Parathyroid adenoma (tissue), 2 donors: Measurements from ENCODE around the gene NKAIN2.
"Not testable (repeated sequence)": the region's sequence is repeated elsewhere in the genome, so short reads cannot be mapped to it uniquely, and the experiment has no call there.

Experiments
- H2AFZ ChIP-seq: fragments of 300-600 bp; sonication (generic); one replicate; pipeline ENCODE4 v1.7.0; 2017; ENCODE audit warnings: antibody characterized with exemption, mild to moderate bottlenecking
- H3K27ac ChIP-seq: fragments of 300-600 bp; sonication (generic); one replicate; pipeline ENCODE4 v1.7.0; 2017
- H3K27me3 ChIP-seq: fragments of 300-600 bp; sonication (generic); one replicate; pipeline ENCODE4 v1.7.0; 2017; ENCODE audit warnings: low read length; ENCODE audit not compliant: control insufficient read depth, insufficient read depth
- H3K36me3 ChIP-seq: fragments of 300-600 bp; sonication (generic); one replicate; pipeline ENCODE4 v1.7.0; 2017; ENCODE audit warnings: low read length; ENCODE audit not compliant: control insufficient read depth, insufficient read depth
- H3K4me1 ChIP-seq: fragments of 300-600 bp; sonication (generic); one replicate; pipeline ENCODE4 v1.7.0; 2017; ENCODE audit warnings: control low read depth
- H3K4me2 ChIP-seq: fragments of 300-600 bp; sonication (generic); one replicate; pipeline ENCODE4 v1.7.0; 2017; ENCODE audit warnings: low read length
- H3K4me3 ChIP-seq: fragments of 300-600 bp; sonication (generic); one replicate; pipeline ENCODE4 v1.7.0; 2017; ENCODE audit warnings: low read depth, low read length
- H3K79me2 ChIP-seq: fragments of 300-600 bp; sonication (generic); one replicate; pipeline ENCODE4 v1.7.0; 2017; ENCODE audit warnings: control low read depth
- H3K9ac ChIP-seq: fragments of 300-600 bp; sonication (generic); one replicate; pipeline ENCODE4 v1.7.0; 2017; ENCODE audit warnings: mild to moderate bottlenecking
- H3K9me3 ChIP-seq: fragments of 300-600 bp; sonication (generic); one replicate; pipeline ENCODE4 v1.7.0; 2017; ENCODE audit warnings: low read length; ENCODE audit not compliant: control insufficient read depth
- TF ChIP-seq, protein P1 (sequence below): fragments of 300-600 bp; sonication (generic); IDR thresholded peaks from one replicate; pipeline ENCODE4 v1.7.0; 2017; ENCODE audit warnings: antibody characterized with exemption, mild to moderate bottlenecking
- donor health status: primary hyperparathyroidism.

Gene NKAIN2

DNA sequence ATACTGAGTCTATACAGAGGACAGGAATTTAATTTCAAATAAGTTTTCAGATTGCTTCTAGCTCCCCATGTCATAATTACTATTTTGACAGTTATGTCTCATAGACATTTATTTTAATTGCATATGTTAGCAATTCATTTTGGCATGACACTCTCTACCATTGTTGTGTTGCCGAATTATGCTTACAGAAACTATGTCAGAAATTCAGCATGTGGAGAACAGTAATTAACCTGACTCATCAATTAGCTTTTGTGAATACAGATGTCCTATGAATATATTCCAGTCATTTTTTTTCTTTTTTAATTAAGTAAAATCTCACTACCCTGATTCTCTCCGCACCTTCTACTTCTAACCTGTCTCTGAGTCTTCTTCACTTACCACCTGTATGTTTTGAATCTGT lies 105.1 kb downstream of the NKAIN2 start:
- Histone ChIP-seq H3K4me2 (no peak overlapping the region), H3K4me1 (no peaks in the 10 kb centered on the region), H3K9me3 (no peaks in the 10 kb centered on the region), H3K79me2 (no peaks in the 10 kb centered on the region), H3K27ac (no peak overlapping the region), H3K27me3 (no peaks in the 10 kb centered on the region), H2AFZ (no peak overlapping the region), H3K4me3 (no peak overlapping the region), H3K9ac (no peak overlapping the region), H3K36me3 (no peaks in the 10 kb centered on the region)
- TF ChIP-seq, protein P1, sequence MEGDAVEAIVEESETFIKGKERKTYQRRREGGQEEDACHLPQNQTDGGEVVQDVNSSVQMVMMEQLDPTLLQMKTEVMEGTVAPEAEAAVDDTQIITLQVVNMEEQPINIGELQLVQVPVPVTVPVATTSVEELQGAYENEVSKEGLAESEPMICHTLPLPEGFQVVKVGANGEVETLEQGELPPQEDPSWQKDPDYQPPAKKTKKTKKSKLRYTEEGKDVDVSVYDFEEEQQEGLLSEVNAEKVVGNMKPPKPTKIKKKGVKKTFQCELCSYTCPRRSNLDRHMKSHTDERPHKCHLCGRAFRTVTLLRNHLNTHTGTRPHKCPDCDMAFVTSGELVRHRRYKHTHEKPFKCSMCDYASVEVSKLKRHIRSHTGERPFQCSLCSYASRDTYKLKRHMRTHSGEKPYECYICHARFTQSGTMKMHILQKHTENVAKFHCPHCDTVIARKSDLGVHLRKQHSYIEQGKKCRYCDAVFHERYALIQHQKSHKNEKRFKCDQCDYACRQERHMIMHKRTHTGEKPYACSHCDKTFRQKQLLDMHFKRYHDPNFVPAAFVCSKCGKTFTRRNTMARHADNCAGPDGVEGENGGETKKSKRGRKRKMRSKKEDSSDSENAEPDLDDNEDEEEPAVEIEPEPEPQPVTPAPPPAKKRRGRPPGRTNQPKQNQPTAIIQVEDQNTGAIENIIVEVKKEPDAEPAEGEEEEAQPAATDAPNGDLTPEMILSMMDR: no peak

DNA sequence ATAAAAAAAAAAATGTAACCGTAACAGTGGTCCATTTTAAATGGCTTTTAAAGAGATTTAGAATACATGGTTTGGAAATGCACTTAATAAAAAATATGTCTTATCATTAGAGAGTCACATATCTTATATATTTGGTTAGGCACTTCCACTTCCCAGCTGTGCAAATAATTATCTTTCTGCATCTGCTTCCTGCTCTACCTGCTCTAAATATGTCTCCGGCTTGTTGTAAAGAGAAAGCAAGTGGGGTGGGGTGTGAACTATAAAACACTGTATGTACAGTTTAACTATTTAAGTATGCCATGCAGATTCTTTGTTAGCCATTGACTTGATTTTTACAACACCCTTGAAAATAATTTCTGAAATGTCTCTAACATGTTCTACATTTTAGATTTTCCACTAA lies 106.3 kb downstream of the NKAIN2 start:
- H3K4me3 ChIP-seq: no peak overlapping the region
- TF ChIP-seq, protein P1: no peak

DNA sequence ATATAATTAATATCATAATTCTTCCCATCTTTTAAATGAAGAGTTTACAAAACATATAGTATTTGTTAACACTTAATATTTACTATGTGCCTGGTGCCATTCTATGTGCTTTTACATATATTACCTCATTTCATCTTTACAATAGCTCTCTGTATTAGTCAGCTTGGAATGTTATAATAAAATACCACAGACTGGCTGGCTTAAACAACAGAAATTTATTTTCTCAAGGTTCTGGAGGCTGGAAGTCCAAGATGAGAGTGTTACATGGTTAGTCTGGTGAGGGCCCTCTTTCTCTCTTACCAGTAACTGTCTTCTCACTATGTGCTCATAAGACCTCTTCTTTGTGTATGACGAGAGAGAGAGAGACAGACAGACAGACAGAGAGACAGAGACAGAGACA lies 110.2 kb downstream of the NKAIN2 start:
- H3K9ac ChIP-seq: no peak overlapping the region
- no peak overlapping the region for H3K27ac ChIP-seq
- H3K27me3 ChIP-seq: no peaks in the 10 kb centered on the region
- H2AFZ ChIP-seq: no peak overlapping the region
- H3K4me3 ChIP-seq: no peak overlapping the region
- H3K36me3 ChIP-seq: no peaks in the 10 kb centered on the region
- H3K79me2 ChIP-seq: no peaks in the 10 kb centered on the region
- no peaks in the 10 kb centered on the region for H3K9me3 ChIP-seq
- no peak overlapping the region for H3K4me2 ChIP-seq
- H3K4me1 ChIP-seq: no peaks in the 10 kb centered on the region
- TF ChIP-seq, protein P1: no peak

More for the DNA sequence above, 106.3 kb downstream of the NKAIN2 start:
- no peaks in the 10 kb centered on the region for H3K9me3 ChIP-seq
- H3K9ac ChIP-seq: no peak overlapping the region
- no peaks in the 10 kb centered on the region for H3K79me2 ChIP-seq
- H3K27ac ChIP-seq: no peak overlapping the region
- no peaks in the 10 kb centered on the region for H3K27me3 ChIP-seq
- no peak overlapping the region for H2AFZ ChIP-seq
- no peaks in the 10 kb centered on the region for H3K4me1 ChIP-seq
- H3K36me3 ChIP-seq: no peaks in the 10 kb centered on the region
- H3K4me2 ChIP-seq: no peak overlapping the region

DNA sequence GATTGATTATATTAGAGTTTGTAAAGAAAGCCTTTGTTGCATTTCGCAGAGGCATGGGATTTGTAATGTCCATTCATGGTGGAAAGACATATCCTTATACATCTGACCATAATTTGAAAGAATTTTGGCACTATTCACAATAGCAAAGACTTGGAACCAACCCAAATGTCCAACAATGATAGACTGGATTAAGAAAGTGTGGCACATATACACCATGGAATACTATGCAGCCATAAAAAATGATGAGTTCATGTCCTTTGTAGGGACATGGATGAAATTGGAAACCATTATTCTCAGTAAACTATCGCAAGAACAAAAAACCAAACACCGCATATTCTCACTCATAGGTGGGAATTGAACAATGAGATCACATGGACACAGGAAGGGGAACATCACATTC lies 119.7 kb downstream of the NKAIN2 start:
- not testable (repeated sequence) for H3K4me2 ChIP-seq, H3K79me2 ChIP-seq, H3K27me3 ChIP-seq, H3K4me1 ChIP-seq, H3K4me3 ChIP-seq, H3K36me3 ChIP-seq, H3K9me3 ChIP-seq, H3K9ac ChIP-seq, H3K27ac ChIP-seq, H2AFZ ChIP-seq

DNA sequence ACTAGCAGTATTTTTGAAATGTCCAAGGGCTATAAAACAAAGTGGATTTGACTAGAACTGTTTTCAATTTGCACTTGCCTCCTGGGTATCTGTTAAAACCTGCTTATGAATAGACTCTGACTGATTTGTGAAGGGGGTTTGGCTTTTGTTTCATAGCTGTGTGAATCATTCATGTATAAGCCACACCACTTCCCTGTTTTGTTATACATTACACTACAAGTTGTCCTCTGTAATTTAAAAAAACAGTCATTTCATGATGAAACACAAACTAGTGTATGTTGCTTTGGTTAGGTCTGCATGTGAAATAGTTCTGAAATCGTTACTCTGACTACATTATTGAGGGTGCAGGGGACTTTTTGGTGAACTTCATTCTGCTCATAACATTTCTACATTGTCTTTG lies 121.7 kb downstream of the NKAIN2 start:
- TF ChIP-seq, protein P1: no peak
- H3K9me3 ChIP-seq: no peaks in the 10 kb centered on the region
- H3K4me3 ChIP-seq: no peak overlapping the region
- H3K36me3 ChIP-seq: no peaks in the 10 kb centered on the region
- no peaks in the 10 kb centered on the region for H3K4me1 ChIP-seq
- no peak overlapping the region for H3K4me2 ChIP-seq
- no peak overlapping the region for H3K9ac ChIP-seq
- H3K27me3 ChIP-seq: no peaks in the 10 kb centered on the region
- H2AFZ ChIP-seq: no peak overlapping the region
- no peaks in the 10 kb centered on the region for H3K79me2 ChIP-seq
- no peak overlapping the region for H3K27ac ChIP-seq
